K562 (cell line): ENCODE measurements around the gene CNFN. TPM values are rescaled to one million over a fixed set of nuclear protein-coding genes. Genes with fewer than 3 reads are reported as not detected.
A peak's percentile ranks its signal among the peaks of the same experiment; 100 is the strongest.

Source experiments
- ATAC-seq: fragments of 200-7000 bp; cut with Tn5 transposase; 3 replicates; pipeline ENCODE4 v1.9.1; 2020; ENCODE audit warnings: moderate library complexity
- BruUV-seq: library from RNA; stranded (reverse); fragments of 400-500 nt; replicated peaks from 2 replicates; lab custom pipeline; 2021; lab: Mats Ljungman, UMichigan
- CTCF ChIA-PET: fragments of 300-600 bp; formaldehyde crosslinking; extraction: SDS; loops from one replicate; lab custom pipeline; 2021; ENCODE audit warnings: low intra/inter-chr PET ratio; lab: Yijun Ruan, JAX
- POLR2A ChIA-PET: fragments of 300-600, 350-650 bp; sonication (Branson Sonifier 250); formaldehyde crosslinking; extraction: SDS; loops from one replicate; lab custom pipeline; 2021; ENCODE audit warnings: antibody characterized with exemption, inconsistent platforms; lab: Yijun Ruan, JAX
- DNase-seq, 4 experiments: peaks; one replicate each; pipeline versions ENCODE4 v3.0.0 to v3.0.0-alpha.2; 2011 to 2018; ENCODE audit warnings: low spot score in 3 of 4, mixed read lengths in 3 of 4; ENCODE audit errors: extremely low read depth in 1 of 4
- FAIRE-seq: peaks from 2 replicates; lab custom pipeline; 2011; peaks lifted over from hg19 to GRCh38; lab: Jason Lieb, UNC
- H2AFZ ChIP-seq: 2 replicates; pipeline ENCODE4 v1.6.0; 2011; ENCODE audit warnings: low read depth, low read length, control low read depth, inconsistent platforms
- H3K27ac ChIP-seq: fragments of 200-600 bp; 3 replicates; pipeline ENCODE4 v1.8.0; 2011; ENCODE audit warnings: low read depth, mild to moderate bottlenecking, control low read depth, inconsistent platforms, low read length, moderate library complexity, mixed read lengths; ENCODE audit errors: extremely low read depth
- H3K27me3 ChIP-seq, 2 experiments: fragments of 300-600 bp in 1 of 2; 2 replicates in 1 of 2; 3 replicates in 1 of 2; pipeline versions ENCODE4 v1.6.0 to v1.8.0; 2011; ENCODE audit warnings: inconsistent platforms in 2 of 2, low read length in 2 of 2, mild to moderate bottlenecking in 1 of 2, mixed read lengths in 1 of 2, moderate library complexity in 1 of 2; ENCODE audit not compliant: control insufficient read depth in 2 of 2, insufficient read depth in 2 of 2
- H3K36me3 ChIP-seq: fragments of 300-600 bp; 3 replicates; pipeline ENCODE4 v1.8.0; 2011; ENCODE audit warnings: mild to moderate bottlenecking, low read length, inconsistent platforms; ENCODE audit not compliant: control insufficient read depth, insufficient read depth
- H3K4me1 ChIP-seq, 2 experiments: fragments of 200-600 bp in 1 of 2; replicated peaks in 1 of 2; 2 replicates in 1 of 2; 3 replicates in 1 of 2; pipeline versions ENCODE4 v1.5.1 to v1.8.0; 2011; ENCODE audit warnings: inconsistent platforms in 2 of 2, low read length in 2 of 2, mild to moderate bottlenecking in 1 of 2, mixed read lengths in 1 of 2, moderate library complexity in 1 of 2; ENCODE audit not compliant: control insufficient read depth in 2 of 2, insufficient read depth in 2 of 2
- H3K4me2 ChIP-seq: 2 replicates; pipeline ENCODE4 v1.6.1; 2011; ENCODE audit warnings: low read length, control low read depth, inconsistent platforms, mixed read lengths; ENCODE audit not compliant: insufficient read depth
- H3K4me3 ChIP-seq: fragments of 200-600 bp; sonication (generic), shearing (Covaris generic); 2 replicates; pipeline ENCODE4 v1.5.1; 2016; ENCODE audit warnings: control low read depth, inconsistent platforms
- H3K79me2 ChIP-seq: fragments of 200-600 bp; 3 replicates; pipeline ENCODE4 v1.8.0; 2011; ENCODE audit warnings: low read length, inconsistent platforms; ENCODE audit not compliant: control insufficient read depth, insufficient read depth
- H3K9ac ChIP-seq, 2 experiments: 2 replicates each; pipeline versions ENCODE4 v1.6.0 to v1.6.1; 2011; ENCODE audit warnings: low read depth in 2 of 2, low read length in 2 of 2, control low read depth in 1 of 2, inconsistent platforms in 1 of 2, mild to moderate bottlenecking in 1 of 2, mixed read lengths in 1 of 2; ENCODE audit not compliant: insufficient read depth in 1 of 2
- H3K9me1 ChIP-seq: one replicate; pipeline ENCODE4 v1.6.0; 2011; ENCODE audit warnings: inconsistent platforms, mild to moderate bottlenecking, low read length, moderate library complexity; ENCODE audit not compliant: control insufficient read depth, insufficient read depth
- H3K9me3 ChIP-seq: replicated peaks from 2 replicates; pipeline ENCODE4 v1.5.1; 2011; ENCODE audit warnings: low read depth, low read length, inconsistent platforms; ENCODE audit not compliant: control insufficient read depth, insufficient read depth
- H4K20me1 ChIP-seq: replicated peaks from 2 replicates; pipeline ENCODE4 v1.6.1; 2011; ENCODE audit warnings: low read length, inconsistent platforms, mixed read lengths; ENCODE audit not compliant: control insufficient read depth, insufficient read depth
- POLR3A ChIP-seq: IDR thresholded peaks from 2 replicates; pipeline ENCODE4 v1.6.1; 2011; ENCODE audit warnings: borderline replicate concordance, mild to moderate bottlenecking, moderate library complexity; ENCODE audit not compliant: insufficient read length, insufficient read depth; ENCODE audit errors: extremely low read depth
- TSC22D4 ChIP-seq: fragments of 450-650 bp; IDR thresholded peaks from 2 replicates; pipeline ENCODE4 v1.6.1; 2016; ENCODE audit warnings: missing genetic modification characterization, missing biosample characterization, control low read depth
- WGBS: fragments of 100-300 bp; shearing (Covaris generic); methylation state at CpG from one replicate; pipeline ENCODE4 v1.1.6; 2016; ENCODE audit warnings: low coverage, mixed read lengths; ENCODE audit not compliant: insufficient coverage; ENCODE audit errors: missing lambda C conversion rate; 5-methylcytosine and 5-hydroxymethylcytosine counted together
- in situ Hi-C: fragments of 300-500 bp; cut with MboI; formaldehyde crosslinking; loops from 4 replicates; pipeline ENCODE4 v1.15.0; 2018; ENCODE audit warnings: inconsistent platforms, mixed read lengths
- intact Hi-C: fragments of 100-400 bp; cut with micrococcal nuclease; formaldehyde crosslinking; loops from 2 replicates; pipeline ENCODE4 v1.14.2; 2022
- polyA plus RNA-seq, 8 experiments: library from polyadenylated mRNA; depleted of rRNA in 4 of 8; stranded (reverse) in 5 of 8; unstranded in 3 of 8; fragments of >200 nt; fragmentation: Nextera tagmentation in 2 of 8; fragmentation: Illumina TruSeq in 1 of 8; extraction: Ambion mirVana in 2 of 8; extraction: Trizol in 1 of 8; gene quantifications; 2 replicates each; pipeline versions ENCODE4 v1.2.1 to v1.2.3, GENCODE V29; 2011 to 2014; ENCODE audit warnings: inconsistent platforms in 1 of 8, missing spikeins in 1 of 8
- total RNA-seq, 7 experiments: library from RNA; depleted of rRNA in 6 of 7; stranded (reverse); fragments of >200 nt in 6 of 7; fragmentation: Illumina TruSeq in 2 of 7; extraction: Trizol in 2 of 7; gene quantifications; 2 replicates each; pipeline versions ENCODE4 v1.2.1 to v1.2.3, GENCODE V29; 2011 to 2021; ENCODE audit warnings: low replicate concordance in 1 of 7
- TF ChIP-seq, protein P1 (sequence below): sonication (generic); formaldehyde crosslinking; IDR thresholded peaks from 2 replicates; pipeline ENCODE4 v1.9.0; 2022; ENCODE audit warnings: mild to moderate bottlenecking, missing genetic modification reagents
- TF ChIP-seq, protein P2 (sequence below): fragments of 450-650 bp; IDR thresholded peaks from 2 replicates; pipeline ENCODE4 v1.6.1; 2016; ENCODE audit warnings: mild to moderate bottlenecking, moderate library complexity
- TF ChIP-seq, protein P3 (sequence below): fragments of 450-650 bp; formaldehyde crosslinking; IDR thresholded peaks from 2 replicates; pipeline ENCODE4 v1.4.0; 2022; ENCODE audit warnings: missing genetic modification characterization

Gene CNFN
- total and polyA plus RNA-seq, 9 of the 15 experiments (the other 6 are each of a cell fraction or from before 2014, with no cell fraction given): 0.18 to 0.52 (median 0.27) TPM; not detected in 5

DNA sequence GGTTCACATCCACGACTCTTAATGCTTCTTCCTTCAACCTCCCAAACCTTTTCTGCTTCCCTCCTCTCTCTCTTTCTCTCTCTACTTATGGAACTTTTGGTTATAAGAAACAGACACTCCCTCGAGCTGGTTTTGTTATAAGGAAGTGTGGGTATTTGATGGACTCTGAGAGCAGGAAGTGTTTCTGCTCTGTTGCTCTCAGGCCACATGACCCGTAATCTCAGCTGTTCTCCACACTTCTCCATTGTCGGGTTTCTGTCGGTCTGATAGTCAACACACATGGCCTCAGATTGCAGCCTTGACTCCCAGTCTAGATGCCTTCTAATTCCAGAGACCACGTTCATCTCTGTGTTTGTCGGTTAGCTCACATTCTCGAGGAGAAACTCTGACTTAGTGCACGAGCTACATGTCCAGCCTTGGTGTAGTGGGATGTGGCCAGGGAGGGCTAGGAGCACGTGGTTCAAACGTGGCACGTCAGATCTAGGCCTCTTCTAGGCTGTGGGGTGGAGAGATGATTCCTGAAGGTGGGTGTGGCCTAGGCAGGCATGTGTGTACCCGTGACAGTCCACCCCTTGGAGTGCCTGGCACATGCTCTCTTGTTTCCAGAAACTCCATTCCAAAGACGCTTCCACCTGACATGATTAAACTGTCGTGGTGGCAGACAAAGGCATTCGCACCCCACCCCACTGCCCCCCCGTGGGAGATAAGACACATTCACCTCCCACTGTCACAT, 26.3 kb downstream of the CNFN start:
- DNase-seq: no peak
- Histone ChIP-seq H3K4me1 (peaks cover 0 to 15% of the 10 kb centered on the region in 2 experiments; a peak in 2 of 5 replicates), H4K20me1 (no peaks in the 10 kb centered on the region), H3K4me3 (no peak overlapping the region), H2AFZ (no peak overlapping the region), H3K79me2 (no peaks in the 10 kb centered on the region), H3K4me2 (no peak overlapping the region), H3K27me3 (no peaks in the 10 kb centered on the region), H3K9ac (no peak overlapping the region), H3K9me3 (peaks cover 2% of the 10 kb centered on the region; the same call in 1 of the 2 replicates), H3K36me3 (peaks cover 6% of the 10 kb centered on the region; the same call in 2 of the 3 replicates), H3K9me1 (no peaks in the 10 kb centered on the region), H3K27ac (no peak overlapping the region)
- no peak for ATAC-seq
- intact Hi-C loops: no loop called here
- CTCF ChIA-PET: no interaction called here
- WGBS: 55% methylated on average over 15 of the region's 17 CpGs
- no TSS peak for BruUV-seq
- in situ Hi-C loops: no loop called here
- FAIRE-seq: no peak
- TF ChIP-seq, protein P1, sequence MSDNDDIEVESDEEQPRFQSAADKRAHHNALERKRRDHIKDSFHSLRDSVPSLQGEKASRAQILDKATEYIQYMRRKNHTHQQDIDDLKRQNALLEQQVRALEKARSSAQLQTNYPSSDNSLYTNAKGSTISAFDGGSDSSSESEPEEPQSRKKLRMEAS (CRISPR knock-in tag): peak; percentile 38; the same call in 1 of the 2 replicates
- TF ChIP-seq POLR3A: no peak
- TF ChIP-seq, protein P2, sequence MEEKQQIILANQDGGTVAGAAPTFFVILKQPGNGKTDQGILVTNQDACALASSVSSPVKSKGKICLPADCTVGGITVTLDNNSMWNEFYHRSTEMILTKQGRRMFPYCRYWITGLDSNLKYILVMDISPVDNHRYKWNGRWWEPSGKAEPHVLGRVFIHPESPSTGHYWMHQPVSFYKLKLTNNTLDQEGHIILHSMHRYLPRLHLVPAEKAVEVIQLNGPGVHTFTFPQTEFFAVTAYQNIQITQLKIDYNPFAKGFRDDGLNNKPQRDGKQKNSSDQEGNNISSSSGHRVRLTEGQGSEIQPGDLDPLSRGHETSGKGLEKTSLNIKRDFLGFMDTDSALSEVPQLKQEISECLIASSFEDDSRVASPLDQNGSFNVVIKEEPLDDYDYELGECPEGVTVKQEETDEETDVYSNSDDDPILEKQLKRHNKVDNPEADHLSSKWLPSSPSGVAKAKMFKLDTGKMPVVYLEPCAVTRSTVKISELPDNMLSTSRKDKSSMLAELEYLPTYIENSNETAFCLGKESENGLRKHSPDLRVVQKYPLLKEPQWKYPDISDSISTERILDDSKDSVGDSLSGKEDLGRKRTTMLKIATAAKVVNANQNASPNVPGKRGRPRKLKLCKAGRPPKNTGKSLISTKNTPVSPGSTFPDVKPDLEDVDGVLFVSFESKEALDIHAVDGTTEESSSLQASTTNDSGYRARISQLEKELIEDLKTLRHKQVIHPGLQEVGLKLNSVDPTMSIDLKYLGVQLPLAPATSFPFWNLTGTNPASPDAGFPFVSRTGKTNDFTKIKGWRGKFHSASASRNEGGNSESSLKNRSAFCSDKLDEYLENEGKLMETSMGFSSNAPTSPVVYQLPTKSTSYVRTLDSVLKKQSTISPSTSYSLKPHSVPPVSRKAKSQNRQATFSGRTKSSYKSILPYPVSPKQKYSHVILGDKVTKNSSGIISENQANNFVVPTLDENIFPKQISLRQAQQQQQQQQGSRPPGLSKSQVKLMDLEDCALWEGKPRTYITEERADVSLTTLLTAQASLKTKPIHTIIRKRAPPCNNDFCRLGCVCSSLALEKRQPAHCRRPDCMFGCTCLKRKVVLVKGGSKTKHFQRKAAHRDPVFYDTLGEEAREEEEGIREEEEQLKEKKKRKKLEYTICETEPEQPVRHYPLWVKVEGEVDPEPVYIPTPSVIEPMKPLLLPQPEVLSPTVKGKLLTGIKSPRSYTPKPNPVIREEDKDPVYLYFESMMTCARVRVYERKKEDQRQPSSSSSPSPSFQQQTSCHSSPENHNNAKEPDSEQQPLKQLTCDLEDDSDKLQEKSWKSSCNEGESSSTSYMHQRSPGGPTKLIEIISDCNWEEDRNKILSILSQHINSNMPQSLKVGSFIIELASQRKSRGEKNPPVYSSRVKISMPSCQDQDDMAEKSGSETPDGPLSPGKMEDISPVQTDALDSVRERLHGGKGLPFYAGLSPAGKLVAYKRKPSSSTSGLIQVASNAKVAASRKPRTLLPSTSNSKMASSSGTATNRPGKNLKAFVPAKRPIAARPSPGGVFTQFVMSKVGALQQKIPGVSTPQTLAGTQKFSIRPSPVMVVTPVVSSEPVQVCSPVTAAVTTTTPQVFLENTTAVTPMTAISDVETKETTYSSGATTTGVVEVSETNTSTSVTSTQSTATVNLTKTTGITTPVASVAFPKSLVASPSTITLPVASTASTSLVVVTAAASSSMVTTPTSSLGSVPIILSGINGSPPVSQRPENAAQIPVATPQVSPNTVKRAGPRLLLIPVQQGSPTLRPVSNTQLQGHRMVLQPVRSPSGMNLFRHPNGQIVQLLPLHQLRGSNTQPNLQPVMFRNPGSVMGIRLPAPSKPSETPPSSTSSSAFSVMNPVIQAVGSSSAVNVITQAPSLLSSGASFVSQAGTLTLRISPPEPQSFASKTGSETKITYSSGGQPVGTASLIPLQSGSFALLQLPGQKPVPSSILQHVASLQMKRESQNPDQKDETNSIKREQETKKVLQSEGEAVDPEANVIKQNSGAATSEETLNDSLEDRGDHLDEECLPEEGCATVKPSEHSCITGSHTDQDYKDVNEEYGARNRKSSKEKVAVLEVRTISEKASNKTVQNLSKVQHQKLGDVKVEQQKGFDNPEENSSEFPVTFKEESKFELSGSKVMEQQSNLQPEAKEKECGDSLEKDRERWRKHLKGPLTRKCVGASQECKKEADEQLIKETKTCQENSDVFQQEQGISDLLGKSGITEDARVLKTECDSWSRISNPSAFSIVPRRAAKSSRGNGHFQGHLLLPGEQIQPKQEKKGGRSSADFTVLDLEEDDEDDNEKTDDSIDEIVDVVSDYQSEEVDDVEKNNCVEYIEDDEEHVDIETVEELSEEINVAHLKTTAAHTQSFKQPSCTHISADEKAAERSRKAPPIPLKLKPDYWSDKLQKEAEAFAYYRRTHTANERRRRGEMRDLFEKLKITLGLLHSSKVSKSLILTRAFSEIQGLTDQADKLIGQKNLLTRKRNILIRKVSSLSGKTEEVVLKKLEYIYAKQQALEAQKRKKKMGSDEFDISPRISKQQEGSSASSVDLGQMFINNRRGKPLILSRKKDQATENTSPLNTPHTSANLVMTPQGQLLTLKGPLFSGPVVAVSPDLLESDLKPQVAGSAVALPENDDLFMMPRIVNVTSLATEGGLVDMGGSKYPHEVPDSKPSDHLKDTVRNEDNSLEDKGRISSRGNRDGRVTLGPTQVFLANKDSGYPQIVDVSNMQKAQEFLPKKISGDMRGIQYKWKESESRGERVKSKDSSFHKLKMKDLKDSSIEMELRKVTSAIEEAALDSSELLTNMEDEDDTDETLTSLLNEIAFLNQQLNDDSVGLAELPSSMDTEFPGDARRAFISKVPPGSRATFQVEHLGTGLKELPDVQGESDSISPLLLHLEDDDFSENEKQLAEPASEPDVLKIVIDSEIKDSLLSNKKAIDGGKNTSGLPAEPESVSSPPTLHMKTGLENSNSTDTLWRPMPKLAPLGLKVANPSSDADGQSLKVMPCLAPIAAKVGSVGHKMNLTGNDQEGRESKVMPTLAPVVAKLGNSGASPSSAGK: peak; percentile 29; the same call in 1 of the 2 replicates
- TF ChIP-seq TSC22D4: no peak
- TF ChIP-seq, protein P3, sequence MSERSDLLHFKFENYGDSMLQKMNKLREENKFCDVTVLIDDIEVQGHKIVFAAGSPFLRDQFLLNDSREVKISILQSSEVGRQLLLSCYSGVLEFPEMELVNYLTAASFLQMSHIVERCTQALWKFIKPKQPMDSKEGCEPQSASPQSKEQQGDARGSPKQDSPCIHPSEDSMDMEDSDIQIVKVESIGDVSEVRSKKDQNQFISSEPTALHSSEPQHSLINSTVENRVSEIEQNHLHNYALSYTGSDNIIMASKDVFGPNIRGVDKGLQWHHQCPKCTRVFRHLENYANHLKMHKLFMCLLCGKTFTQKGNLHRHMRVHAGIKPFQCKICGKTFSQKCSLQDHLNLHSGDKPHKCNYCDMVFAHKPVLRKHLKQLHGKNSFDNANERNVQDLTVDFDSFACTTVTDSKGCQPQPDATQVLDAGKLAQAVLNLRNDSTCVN (CRISPR knock-in tag): no peak
- POLR2A ChIA-PET: interaction anchor here (0.6 to 0.7 kb wide), 2 partner anchors 60 to 236 kb away, joined by 3 read pairs; no protein-coding TSS in a partner anchor
